Measurements from ENCODE around the gene CDKL1.

GRCh38 chr14:50339178-50339804, 57.4 kb downstream of the CDKL1 start:
- TF ChIP-seq RARB (CRISPR knock-in tag; IDR thresholded peaks at IDR 0.05) (no peak), BACH2 (CRISPR knock-in tag; IDR thresholded peaks at IDR 0.05; ENCODE audit: borderline replicate concordance) (no peak), ZFP30 (CRISPR knock-in tag; IDR thresholded peaks at IDR 0.05) (no peak), PATZ1 (CRISPR knock-in tag; IDR thresholded peaks at IDR 0.05; ENCODE audit: borderline replicate concordance) (no peak), ISL1 (CRISPR knock-in tag; IDR thresholded peaks at IDR 0.05) (no peak), ZFP3 (CRISPR knock-in tag; IDR thresholded peaks at IDR 0.05) (no peak), TSHZ2 (CRISPR knock-in tag; IDR thresholded peaks at IDR 0.05) (no peak), CREB5 (CRISPR knock-in tag; IDR thresholded peaks at IDR 0.05; ENCODE audit: low read depth) (no peak), PPARA (CRISPR knock-in tag; IDR thresholded peaks at IDR 0.05; ENCODE audit: borderline replicate concordance) (no peak), ARNTL (CRISPR knock-in tag; IDR thresholded peaks at IDR 0.05; ENCODE audit: borderline replicate concordance, low read depth) (no peak), SNAI2 (CRISPR knock-in tag; IDR thresholded peaks at IDR 0.05) (no peak)

All from SK-N-SH treated with all-trans-retinoic acid at 6 μM for 48 hours (cell line).